H9 (cell line): ENCODE measurements around the gene DGKB. TPM values are rescaled to one million over a fixed set of nuclear protein-coding genes. Genes with fewer than 3 reads are reported as not detected.

ENCODE experiments used
- DNase-seq: peaks from one replicate; pipeline ENCODE4 v3.0.0-alpha.2; 2017
- H2AFZ ChIP-seq: one replicate; pipeline ENCODE4 v1.6.1; 2013; ENCODE audit warnings: mild to moderate bottlenecking, low read length, control low read depth, moderate library complexity
- H2AK5ac ChIP-seq: 2 replicates; pipeline ENCODE4 v1.6.1; 2013; ENCODE audit warnings: low read length, control low read depth, mixed read lengths; ENCODE audit not compliant: insufficient read length
- H2BK120ac ChIP-seq: one replicate; pipeline ENCODE4 v1.6.1; 2013; ENCODE audit warnings: low read depth, mild to moderate bottlenecking, low read length, control low read depth, inconsistent platforms; ENCODE audit not compliant: poor library complexity, severe bottlenecking
- H2BK12ac ChIP-seq: 2 replicates; pipeline ENCODE4 v1.6.1; 2013; ENCODE audit warnings: low read length, control low read depth, mixed read lengths, low read depth; ENCODE audit not compliant: insufficient read length
- H2BK15ac ChIP-seq: 2 replicates; pipeline ENCODE4 v1.6.1; 2013; ENCODE audit warnings: low read depth, low read length, control low read depth
- H2BK20ac ChIP-seq: one replicate; pipeline ENCODE4 v1.6.1; 2013; ENCODE audit warnings: low read depth, mild to moderate bottlenecking, low read length, control low read depth, inconsistent platforms; ENCODE audit not compliant: poor library complexity, severe bottlenecking
- H2BK5ac ChIP-seq: 2 replicates; pipeline ENCODE4 v1.6.1; 2013; ENCODE audit warnings: low read length, control low read depth, mixed read lengths; ENCODE audit not compliant: insufficient read length
- H3K14ac ChIP-seq: 2 replicates; pipeline ENCODE4 v1.6.1; 2013; ENCODE audit warnings: low read length, control low read depth; ENCODE audit not compliant: insufficient read depth
- H3K18ac ChIP-seq: 2 replicates; pipeline ENCODE4 v1.6.1; 2013; ENCODE audit warnings: low read depth, mild to moderate bottlenecking, mixed read lengths, low read length, control low read depth; ENCODE audit not compliant: insufficient read length
- H3K23ac ChIP-seq: 2 replicates; pipeline ENCODE4 v1.6.1; 2013; ENCODE audit warnings: low read length, control low read depth, mixed read lengths, low read depth; ENCODE audit not compliant: insufficient read length
- H3K23me2 ChIP-seq: 2 replicates; pipeline ENCODE4 v1.6.1; 2013; ENCODE audit warnings: low read depth, mild to moderate bottlenecking, mixed read lengths, low read length, control low read depth; ENCODE audit not compliant: insufficient read length, poor library complexity, severe bottlenecking
- H3K27ac ChIP-seq: 2 replicates; pipeline ENCODE4 v1.5.1; 2013; ENCODE audit warnings: low read length, control low read depth, mixed read lengths, low read depth; ENCODE audit not compliant: insufficient read length
- H3K27me3 ChIP-seq: 2 replicates; pipeline ENCODE4 v1.6.1; 2013; ENCODE audit warnings: low read length, control low read depth, inconsistent platforms; ENCODE audit not compliant: insufficient read depth
- H3K4ac ChIP-seq: 2 replicates; pipeline ENCODE4 v1.6.1; 2013; ENCODE audit warnings: low read depth, mild to moderate bottlenecking, control low read depth, inconsistent platforms, low read length, moderate library complexity
- H3K4me1 ChIP-seq: 2 replicates; pipeline ENCODE4 v1.6.1; 2013; ENCODE audit warnings: low read length, control low read depth, inconsistent platforms; ENCODE audit not compliant: insufficient read depth
- H3K4me2 ChIP-seq: 2 replicates; pipeline ENCODE4 v1.6.1; 2013; ENCODE audit warnings: low read length, control low read depth, mixed read lengths; ENCODE audit not compliant: insufficient read length, insufficient read depth
- H3K56ac ChIP-seq: 2 replicates; pipeline ENCODE4 v1.6.1; 2013; ENCODE audit warnings: low read depth, mild to moderate bottlenecking, mixed read lengths, low read length, control low read depth; ENCODE audit not compliant: insufficient read length
- H3K79me1 ChIP-seq: 2 replicates; pipeline ENCODE4 v1.6.1; 2013; ENCODE audit warnings: low read depth, mild to moderate bottlenecking, moderate library complexity, low read length, control low read depth, inconsistent platforms; ENCODE audit not compliant: insufficient read depth, poor library complexity, severe bottlenecking
- H3K79me2 ChIP-seq: 2 replicates; pipeline ENCODE4 v1.6.1; 2013; ENCODE audit warnings: low read length, control low read depth, inconsistent platforms; ENCODE audit not compliant: insufficient read depth
- H3K9ac ChIP-seq: 2 replicates; pipeline ENCODE4 v1.6.1; 2013; ENCODE audit warnings: low read length, control low read depth, mixed read lengths; ENCODE audit not compliant: insufficient read length; ENCODE audit errors: extremely low read depth
- H3K9me3 ChIP-seq: one replicate; pipeline ENCODE4 v1.6.1; 2013; ENCODE audit warnings: low read depth, low read length, inconsistent platforms; ENCODE audit not compliant: control insufficient read depth
- H3T11ph ChIP-seq: one replicate; pipeline ENCODE4 v1.6.1; 2013; ENCODE audit warnings: mild to moderate bottlenecking, low read length, control low read depth, inconsistent platforms
- H4K20me1 ChIP-seq: one replicate; pipeline ENCODE4 v1.6.1; 2013; ENCODE audit not compliant: control insufficient read depth, insufficient read length, insufficient read depth
- H4K5ac ChIP-seq: 2 replicates; pipeline ENCODE4 v1.6.1; 2013; ENCODE audit warnings: low read depth, mild to moderate bottlenecking, mixed read lengths, low read length, control low read depth; ENCODE audit not compliant: insufficient read length
- H4K8ac ChIP-seq: replicated peaks from 2 replicates; pipeline ENCODE4 v1.6.1; 2013; ENCODE audit warnings: low read length, control low read depth, mixed read lengths, low read depth; ENCODE audit not compliant: insufficient read length
- H4K91ac ChIP-seq: 2 replicates; pipeline ENCODE4 v1.6.1; 2013; ENCODE audit warnings: low read depth, mild to moderate bottlenecking, moderate library complexity, mixed read lengths, low read length, control low read depth; ENCODE audit not compliant: insufficient read length
- H3K27ac Mint-ChIP-seq, 3 experiments: 2 replicates in 2 of 3; 3 replicates in 1 of 3; pipeline ENCODE4 v1.8.0; 2020 to 2021; ENCODE audit warnings: mixed read lengths in 3 of 3, mild to moderate bottlenecking in 1 of 3, moderate library complexity in 1 of 3
- H3K27me3 Mint-ChIP-seq: 2 replicates; pipeline ENCODE4 v1.8.0; 2021; ENCODE audit warnings: low read depth, mild to moderate bottlenecking, moderate library complexity, mixed read lengths
- H3K36me3 Mint-ChIP-seq, 3 experiments: 2 replicates in 2 of 3; 3 replicates in 1 of 3; pipeline ENCODE4 v1.8.0; 2020 to 2021; ENCODE audit warnings: low read depth in 3 of 3, mixed read lengths in 3 of 3; ENCODE audit not compliant: insufficient read depth in 1 of 3
- H3K4me1 Mint-ChIP-seq, 2 experiments: 2 replicates each; pipeline ENCODE4 v1.8.0; 2020; ENCODE audit warnings: mixed read lengths in 2 of 2
- H3K4me3 Mint-ChIP-seq, 2 experiments: 2 replicates in 1 of 2; 3 replicates in 1 of 2; pipeline ENCODE4 v1.8.0; 2020 to 2021; ENCODE audit warnings: mild to moderate bottlenecking in 2 of 2, mixed read lengths in 2 of 2, moderate library complexity in 1 of 2
- H3K9me3 Mint-ChIP-seq, 2 experiments: 2 replicates in 1 of 2; 3 replicates in 1 of 2; pipeline ENCODE4 v1.8.0; 2020; ENCODE audit warnings: mild to moderate bottlenecking in 2 of 2, mixed read lengths in 2 of 2, moderate library complexity in 1 of 2
- WGBS: extraction: QIAGEN DNeasy Blood & Tissue Kit; methylation state at CpG from one replicate; pipeline ENCODE4 v1.1.7; 2013; ENCODE audit warnings: missing lambda C conversion rate, low lambda C conversion rate, mixed read lengths; ENCODE audit not compliant: insufficient read length; ENCODE audit errors: extremely low coverage; 5-methylcytosine and 5-hydroxymethylcytosine counted together
- total RNA-seq: library from RNA; stranded (reverse); gene quantifications from 2 replicates; pipeline ENCODE4 v1.2.1, GENCODE V29; 2021
- TF ChIP-seq, protein P1 (sequence below): fragments of 200-600 bp; sonication (generic); conservative IDR thresholded peaks from 3 replicates; pipeline ENCODE4 v1.8.0; 2021; ENCODE audit warnings: antibody characterized with exemption, mild to moderate bottlenecking

DGKB gene
- total RNA-seq, 1 experiment from 2014 or later: 0.26 TPM

DNA sequence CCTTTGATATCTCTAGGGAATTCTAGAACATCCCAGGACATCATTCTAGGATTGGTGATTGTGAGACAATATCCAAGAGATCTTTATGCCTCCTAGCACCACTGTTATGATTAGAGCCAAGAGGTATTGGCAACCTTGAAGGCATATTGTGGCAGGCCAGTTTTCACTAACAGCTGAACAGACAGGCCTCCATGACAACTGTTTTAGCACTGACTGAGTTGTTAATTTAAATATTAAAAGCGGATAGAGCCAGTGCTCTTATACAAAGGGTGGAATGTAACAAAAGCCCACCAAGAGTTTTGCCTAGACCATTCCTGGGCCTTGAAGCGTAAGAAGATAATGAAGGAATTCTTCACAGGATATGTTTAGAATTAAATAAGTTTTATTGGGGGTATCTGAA, 131.9 kb downstream of the DGKB start:
- TF ChIP-seq, protein P1, sequence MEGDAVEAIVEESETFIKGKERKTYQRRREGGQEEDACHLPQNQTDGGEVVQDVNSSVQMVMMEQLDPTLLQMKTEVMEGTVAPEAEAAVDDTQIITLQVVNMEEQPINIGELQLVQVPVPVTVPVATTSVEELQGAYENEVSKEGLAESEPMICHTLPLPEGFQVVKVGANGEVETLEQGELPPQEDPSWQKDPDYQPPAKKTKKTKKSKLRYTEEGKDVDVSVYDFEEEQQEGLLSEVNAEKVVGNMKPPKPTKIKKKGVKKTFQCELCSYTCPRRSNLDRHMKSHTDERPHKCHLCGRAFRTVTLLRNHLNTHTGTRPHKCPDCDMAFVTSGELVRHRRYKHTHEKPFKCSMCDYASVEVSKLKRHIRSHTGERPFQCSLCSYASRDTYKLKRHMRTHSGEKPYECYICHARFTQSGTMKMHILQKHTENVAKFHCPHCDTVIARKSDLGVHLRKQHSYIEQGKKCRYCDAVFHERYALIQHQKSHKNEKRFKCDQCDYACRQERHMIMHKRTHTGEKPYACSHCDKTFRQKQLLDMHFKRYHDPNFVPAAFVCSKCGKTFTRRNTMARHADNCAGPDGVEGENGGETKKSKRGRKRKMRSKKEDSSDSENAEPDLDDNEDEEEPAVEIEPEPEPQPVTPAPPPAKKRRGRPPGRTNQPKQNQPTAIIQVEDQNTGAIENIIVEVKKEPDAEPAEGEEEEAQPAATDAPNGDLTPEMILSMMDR: no peak
- DNase-seq: no peak
- no peaks in the 10 kb centered on the region for H3K27me3 ChIP-seq

More for the DNA sequence above, 131.9 kb downstream of the DGKB start:
- H2BK20ac ChIP-seq: no peak overlapping the region
- H3K4me2 ChIP-seq: no peak overlapping the region
- no peaks in the 10 kb centered on the region for H3K79me1 ChIP-seq
- H3K27ac ChIP-seq: no peak overlapping the region
- no peak overlapping the region for H3K4me3 Mint-ChIP-seq
- no peak overlapping the region for H4K5ac ChIP-seq
- no peak overlapping the region for H2AFZ ChIP-seq
- peaks cover 3% of the 10 kb centered on the region in 3 experiments for H3K36me3 Mint-ChIP-seq
- no peak overlapping the region for H2BK15ac ChIP-seq
- H3K18ac ChIP-seq: no peak overlapping the region
- peaks cover 2% of the 10 kb centered on the region in 2 experiments for H3K9me3 Mint-ChIP-seq
- peaks cover 14 to 18% of the 10 kb centered on the region in 2 experiments for H3K4me1 Mint-ChIP-seq
- no peak overlapping the region for H3K56ac ChIP-seq
- no peak overlapping the region for H2BK5ac ChIP-seq
- no peak overlapping the region for H3K14ac ChIP-seq
- H3T11ph ChIP-seq: no peak overlapping the region
- H3K9me3 ChIP-seq: no peaks in the 10 kb centered on the region
- no peak overlapping the region; a peak in 1 of 7 replicates for H3K27ac Mint-ChIP-seq
- H4K8ac ChIP-seq: no peak overlapping the region
- no peak overlapping the region for H2AK5ac ChIP-seq
- no peak overlapping the region for H3K23ac ChIP-seq
- H3K79me2 ChIP-seq: no peaks in the 10 kb centered on the region
- H3K4ac ChIP-seq: no peak overlapping the region
- no peaks in the 10 kb centered on the region for H4K20me1 ChIP-seq
- no peaks in the 10 kb centered on the region for H3K23me2 ChIP-seq
- no peak overlapping the region for H2BK12ac ChIP-seq
- H3K27me3 Mint-ChIP-seq: no peaks in the 10 kb centered on the region
- no CpG with 5 or more reads among the region's 2 CpGs for WGBS
- H4K91ac ChIP-seq: no peak overlapping the region
- no peaks in the 10 kb centered on the region; the same call in 1 of the 2 replicates for H3K4me1 ChIP-seq
- no peak overlapping the region for H2BK120ac ChIP-seq
- H3K9ac ChIP-seq: no peak overlapping the region
